Tibial artery (tissue), 4 donors: ENCODE data around the gene PALS2.
A peak's percentile ranks its signal among the peaks of the same experiment; 100 is the strongest.

Experiments
- DNase-seq, 2 donors: peaks; one replicate each; pipeline ENCODE4 v3.0.0-alpha.2; 2019
- H3K27ac ChIP-seq, 2 donors: fragments of 200-600 bp; sonication (generic) in 1 of 2; 1 replicate in 1 of 2; 2 replicates in 1 of 2; pipeline ENCODE4 v1.5.1; 2018 to 2019; ENCODE audit warnings: mild to moderate bottlenecking in 1 of 2
- H3K27me3 ChIP-seq, 2 donors: fragments of 200-600 bp; sonication (generic) in 1 of 2; one replicate each; pipeline versions ENCODE4 v1.5.1 to v1.6.0; 2016 to 2019
- H3K36me3 ChIP-seq, 3 donors: fragments of 200-600 bp; sonication (generic) in 2 of 3; one replicate each; pipeline ENCODE4 v1.5.1; 2016 to 2019; ENCODE audit warnings: mild to moderate bottlenecking in 2 of 3
- H3K4me1 ChIP-seq, 4 donors: fragments of 200-600 bp; sonication (generic) in 2 of 4; 1 replicate in 3 of 4; 2 replicates in 1 of 4; pipeline ENCODE4 v1.5.1; 2016 to 2019
- H3K4me3 ChIP-seq, 2 donors: fragments of 200-600 bp; sonication (generic) in 1 of 2; 1 replicate in 1 of 2; 2 replicates in 1 of 2; pipeline ENCODE4 v1.5.1; 2018 to 2019; ENCODE audit warnings: mild to moderate bottlenecking in 2 of 2
- H3K9me3 ChIP-seq, 3 donors: fragments of 200-600 bp; sonication (generic) in 1 of 3; one replicate each; pipeline ENCODE4 v1.5.1; 2016 to 2019
- intact Hi-C: fragments of 100-400 bp; cut with DNase I; formaldehyde crosslinking; loops from one replicate; pipeline ENCODE4 v1.15.0; 2023; ENCODE audit warnings: low total_unique reads
- TF ChIP-seq, protein P1 (sequence below), 2 experiments: fragments of 200-600 bp in 1 of 2; fragments of 450-650 bp in 1 of 2; IDR thresholded peaks; one replicate each; pipeline ENCODE4 v1.5.1; 2017 to 2019; ENCODE audit warnings: antibody characterized with exemption in 2 of 2, mild to moderate bottlenecking in 1 of 2, moderate library complexity in 1 of 2

Gene PALS2

DNA sequence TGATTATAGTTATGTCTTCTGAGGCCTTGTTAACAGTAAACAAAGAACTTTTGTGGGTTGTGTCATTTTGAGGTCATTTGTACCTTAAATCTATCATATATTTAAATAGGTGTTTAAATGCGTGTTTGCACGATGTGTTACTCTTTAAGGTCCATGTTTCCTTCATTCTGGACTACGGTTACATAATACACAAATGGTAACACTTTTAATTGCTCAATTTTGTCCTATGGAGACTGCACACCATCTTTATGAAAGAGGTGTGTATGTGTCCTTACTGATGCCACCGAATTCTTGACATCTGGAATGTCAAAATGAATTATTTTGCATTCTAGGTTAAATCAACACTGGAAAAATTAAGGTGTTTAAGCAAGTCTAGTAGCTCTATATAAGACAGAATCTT, 1.7 kb downstream of the PALS2 start:
- no peak for DNase-seq
- TF ChIP-seq, protein P1, sequence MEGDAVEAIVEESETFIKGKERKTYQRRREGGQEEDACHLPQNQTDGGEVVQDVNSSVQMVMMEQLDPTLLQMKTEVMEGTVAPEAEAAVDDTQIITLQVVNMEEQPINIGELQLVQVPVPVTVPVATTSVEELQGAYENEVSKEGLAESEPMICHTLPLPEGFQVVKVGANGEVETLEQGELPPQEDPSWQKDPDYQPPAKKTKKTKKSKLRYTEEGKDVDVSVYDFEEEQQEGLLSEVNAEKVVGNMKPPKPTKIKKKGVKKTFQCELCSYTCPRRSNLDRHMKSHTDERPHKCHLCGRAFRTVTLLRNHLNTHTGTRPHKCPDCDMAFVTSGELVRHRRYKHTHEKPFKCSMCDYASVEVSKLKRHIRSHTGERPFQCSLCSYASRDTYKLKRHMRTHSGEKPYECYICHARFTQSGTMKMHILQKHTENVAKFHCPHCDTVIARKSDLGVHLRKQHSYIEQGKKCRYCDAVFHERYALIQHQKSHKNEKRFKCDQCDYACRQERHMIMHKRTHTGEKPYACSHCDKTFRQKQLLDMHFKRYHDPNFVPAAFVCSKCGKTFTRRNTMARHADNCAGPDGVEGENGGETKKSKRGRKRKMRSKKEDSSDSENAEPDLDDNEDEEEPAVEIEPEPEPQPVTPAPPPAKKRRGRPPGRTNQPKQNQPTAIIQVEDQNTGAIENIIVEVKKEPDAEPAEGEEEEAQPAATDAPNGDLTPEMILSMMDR (IDR thresholded peaks at IDR 0.05): no peak
- intact Hi-C loops: loop anchor here (5.0 kb wide), 1 partner anchor 98 kb away; no protein-coding TSS in a partner anchor
- H3K27ac ChIP-seq: no peak overlapping the region
- no peaks in the 10 kb centered on the region for H3K36me3 ChIP-seq
- H3K27me3 ChIP-seq: no peaks in the 10 kb centered on the region
- peaks cover 0 to 13% (median 7%) of the 10 kb centered on the region in 4 donors for H3K4me1 ChIP-seq
- no peaks in the 10 kb centered on the region for H3K9me3 ChIP-seq
- no peak overlapping the region for H3K4me3 ChIP-seq

GRCh38 chr7:24576171-24577025, 3.1 kb downstream of the PALS2 start:
- TF ChIP-seq, protein P1 (IDR thresholded peaks at IDR 0.05): peak; percentile 38 to 47
- DNase-seq: no peak
- Histone ChIP-seq H3K9me3 (no peaks in the 10 kb centered on the region), H3K27me3 (no peaks in the 10 kb centered on the region), H3K4me3 (no peak overlapping the region), H3K4me1 (peaks cover 0 to 13% (median 7%) of the 10 kb centered on the region in 4 donors), H3K27ac (no peak overlapping the region), H3K36me3 (no peaks in the 10 kb centered on the region)
- intact Hi-C loops: no loop called here

DNA sequence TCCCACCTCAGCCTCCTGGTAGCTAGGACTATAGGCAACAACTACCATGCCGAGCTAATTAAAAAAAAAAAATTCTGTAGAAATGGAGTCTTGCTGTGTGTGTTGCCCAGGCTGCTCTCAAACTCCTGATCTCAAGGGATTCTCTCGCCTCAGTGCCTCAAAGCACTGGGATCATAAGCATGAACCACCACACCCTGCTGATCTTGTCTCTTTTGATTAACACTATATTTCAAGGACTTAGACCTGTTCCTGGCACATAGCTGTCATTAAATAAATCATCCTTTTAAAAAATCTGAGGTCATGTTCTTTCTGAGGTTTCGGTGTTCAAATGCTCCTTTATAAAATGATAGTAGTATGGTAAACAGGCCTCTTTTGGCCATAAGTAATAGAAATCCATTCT, 4.8 kb downstream of the PALS2 start:
- H3K4me1 ChIP-seq: peaks cover 0 to 8% (median 7%) of the 10 kb centered on the region in 4 donors
- no peak for DNase-seq
- TF ChIP-seq, protein P1 (IDR thresholded peaks at IDR 0.05): no peak

GRCh38 chr7:24580283-24580946, 7.2 kb downstream of the PALS2 start:
- Histone ChIP-seq H3K4me1 (no peaks in the 10 kb centered on the region), H3K27me3 (no peaks in the 10 kb centered on the region), H3K27ac (no peak overlapping the region), H3K36me3 (no peaks in the 10 kb centered on the region), H3K9me3 (no peaks in the 10 kb centered on the region), H3K4me3 (no peak overlapping the region)
- DNase-seq: no peak
- TF ChIP-seq, protein P1 (IDR thresholded peaks at IDR 0.05): no peak
- intact Hi-C loops: no loop called here

More for the DNA sequence above, 4.8 kb downstream of the PALS2 start:
- Histone ChIP-seq H3K27ac (no peak overlapping the region), H3K36me3 (no peaks in the 10 kb centered on the region), H3K4me3 (no peak overlapping the region), H3K27me3 (no peaks in the 10 kb centered on the region), H3K9me3 (no peaks in the 10 kb centered on the region)
- intact Hi-C loops: no loop called here

DNA sequence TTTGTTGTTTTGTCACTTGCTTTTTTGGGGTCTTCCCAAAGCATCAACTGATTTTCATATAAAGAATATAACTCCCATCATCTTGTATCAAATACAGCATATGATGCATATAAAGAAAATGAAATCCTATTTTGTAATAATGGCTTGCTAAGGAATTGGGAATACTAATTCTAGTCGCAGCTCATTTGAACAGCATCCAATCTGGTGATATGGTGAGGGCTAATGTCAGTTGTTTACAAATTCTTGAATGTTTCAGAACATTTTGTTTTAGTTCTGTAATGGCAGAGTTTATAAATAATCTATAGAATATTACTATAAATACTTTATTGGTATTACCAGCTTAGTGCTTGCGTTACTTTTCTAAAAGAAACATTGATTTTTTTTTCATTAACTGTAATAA, 8.9 kb downstream of the PALS2 start:
- H3K27ac ChIP-seq: no peak overlapping the region
- H3K27me3 ChIP-seq: no peaks in the 10 kb centered on the region
- no peaks in the 10 kb centered on the region for H3K36me3 ChIP-seq
- H3K9me3 ChIP-seq: no peaks in the 10 kb centered on the region
- H3K4me1 ChIP-seq: no peaks in the 10 kb centered on the region
- H3K4me3 ChIP-seq: no peak overlapping the region
- DNase-seq: no peak
- intact Hi-C loops: no loop called here
- TF ChIP-seq, protein P1 (IDR thresholded peaks at IDR 0.05): no peak
